ENCODE results near the gene PRF1. TPM values are rescaled to one million over a fixed set of nuclear protein-coding genes. Genes with fewer than 3 reads are reported as not detected.

The PRF1 gene
- total and polyA plus RNA-seq, 7 donors, result 0.16 to 5.0 (median 1.5) TPM; not detected in 1

DNA sequence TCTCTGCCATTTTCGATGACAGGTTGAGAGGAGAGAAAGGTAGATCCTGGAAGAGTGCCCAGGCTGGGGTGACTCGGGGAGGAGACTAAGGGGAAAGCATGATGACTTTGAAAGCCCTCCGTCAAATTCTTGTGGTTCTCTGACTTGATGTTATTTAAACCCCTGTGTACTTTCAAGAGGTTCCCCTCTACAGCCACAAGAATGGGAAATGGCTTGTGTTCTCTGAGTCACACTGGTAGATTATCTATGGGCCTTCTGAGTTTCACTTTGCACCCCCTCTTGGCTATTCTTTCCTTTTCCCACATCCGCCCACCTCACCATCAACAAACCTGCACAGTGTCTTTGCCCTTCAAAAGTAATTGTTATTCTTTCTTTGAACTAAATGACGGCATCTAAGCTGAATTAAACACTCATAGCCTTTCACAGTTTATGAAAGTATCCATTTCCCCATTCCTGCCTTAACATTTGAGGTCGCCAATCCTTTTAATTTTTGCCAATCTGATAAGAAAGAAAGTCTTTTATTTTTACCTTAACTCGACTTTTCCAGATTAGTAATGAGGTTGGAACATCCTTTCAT, 24.1 kb downstream of the PRF1 start:
- no peaks in the 10 kb centered on the region for H3K27me3 ChIP-seq
- H3K27ac ChIP-seq, result no peak overlapping the region
- no peak overlapping the region for H3K4me3 ChIP-seq
- TF ChIP-seq EP300 (IDR thresholded peaks at IDR 0.05) (no peak), POLR2AphosphoS5 (IDR thresholded peaks at IDR 0.05) (no peak), POLR2A (IDR thresholded peaks at IDR 0.05) (no peak)
- TF ChIP-seq, protein P1, sequence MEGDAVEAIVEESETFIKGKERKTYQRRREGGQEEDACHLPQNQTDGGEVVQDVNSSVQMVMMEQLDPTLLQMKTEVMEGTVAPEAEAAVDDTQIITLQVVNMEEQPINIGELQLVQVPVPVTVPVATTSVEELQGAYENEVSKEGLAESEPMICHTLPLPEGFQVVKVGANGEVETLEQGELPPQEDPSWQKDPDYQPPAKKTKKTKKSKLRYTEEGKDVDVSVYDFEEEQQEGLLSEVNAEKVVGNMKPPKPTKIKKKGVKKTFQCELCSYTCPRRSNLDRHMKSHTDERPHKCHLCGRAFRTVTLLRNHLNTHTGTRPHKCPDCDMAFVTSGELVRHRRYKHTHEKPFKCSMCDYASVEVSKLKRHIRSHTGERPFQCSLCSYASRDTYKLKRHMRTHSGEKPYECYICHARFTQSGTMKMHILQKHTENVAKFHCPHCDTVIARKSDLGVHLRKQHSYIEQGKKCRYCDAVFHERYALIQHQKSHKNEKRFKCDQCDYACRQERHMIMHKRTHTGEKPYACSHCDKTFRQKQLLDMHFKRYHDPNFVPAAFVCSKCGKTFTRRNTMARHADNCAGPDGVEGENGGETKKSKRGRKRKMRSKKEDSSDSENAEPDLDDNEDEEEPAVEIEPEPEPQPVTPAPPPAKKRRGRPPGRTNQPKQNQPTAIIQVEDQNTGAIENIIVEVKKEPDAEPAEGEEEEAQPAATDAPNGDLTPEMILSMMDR (IDR thresholded peaks at IDR 0.05), result no peak
- DNase-seq, result peak; percentile 15
- intact Hi-C loops (cut with DNase I), result no loop called here
- peaks cover 0 to 17% (median 11%) of the 10 kb centered on the region in 4 donors for H3K4me1 ChIP-seq
- H3K9me3 ChIP-seq, result no peaks in the 10 kb centered on the region
- no peaks in the 10 kb centered on the region for H3K36me3 ChIP-seq
- WGBS, 2 donors, result 52 to 65% methylated on average over 7 of the region's 7 CpGs

DNA sequence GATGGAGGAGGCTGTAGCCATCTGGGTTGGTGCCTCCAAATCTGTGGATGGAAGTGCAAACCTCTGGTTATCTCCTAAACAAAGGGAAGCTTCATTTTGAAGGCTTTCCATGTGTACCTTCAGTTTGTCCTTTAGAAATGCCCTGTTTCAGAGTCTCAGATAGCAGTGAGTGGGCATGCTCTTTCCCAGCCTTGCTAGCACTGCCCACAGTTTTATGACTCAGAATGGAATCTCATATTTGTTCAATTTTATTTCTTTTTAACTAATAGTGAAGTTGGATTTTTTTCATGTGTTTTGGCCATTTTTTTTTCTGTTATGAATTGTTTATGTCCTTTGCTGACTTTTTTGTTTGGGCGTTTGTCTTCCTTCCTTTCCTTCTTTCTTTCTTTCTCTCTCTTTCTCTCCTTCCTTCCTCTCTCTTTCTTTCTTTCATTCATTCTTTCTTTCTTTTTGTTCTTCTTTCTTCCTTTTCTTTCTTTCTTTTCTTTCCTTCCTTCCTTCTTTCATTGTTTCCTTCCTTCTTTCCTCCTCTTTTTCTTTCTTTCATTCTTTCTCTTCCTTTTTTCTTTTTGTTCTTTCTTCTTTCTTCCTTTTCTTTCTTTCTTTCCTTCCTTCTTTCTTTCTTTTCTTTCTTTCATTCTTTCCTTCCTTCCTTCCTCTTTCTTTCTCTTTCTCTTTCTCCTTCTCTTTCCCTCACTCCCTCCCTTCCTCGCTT, 25.6 kb downstream of the PRF1 start:
- no peaks in the 10 kb centered on the region for H3K27me3 ChIP-seq
- H3K4me1 ChIP-seq, result peaks cover 0 to 17% (median 11%) of the 10 kb centered on the region in 4 donors
- intact Hi-C loops (cut with DNase I), result no loop called here

DNA sequence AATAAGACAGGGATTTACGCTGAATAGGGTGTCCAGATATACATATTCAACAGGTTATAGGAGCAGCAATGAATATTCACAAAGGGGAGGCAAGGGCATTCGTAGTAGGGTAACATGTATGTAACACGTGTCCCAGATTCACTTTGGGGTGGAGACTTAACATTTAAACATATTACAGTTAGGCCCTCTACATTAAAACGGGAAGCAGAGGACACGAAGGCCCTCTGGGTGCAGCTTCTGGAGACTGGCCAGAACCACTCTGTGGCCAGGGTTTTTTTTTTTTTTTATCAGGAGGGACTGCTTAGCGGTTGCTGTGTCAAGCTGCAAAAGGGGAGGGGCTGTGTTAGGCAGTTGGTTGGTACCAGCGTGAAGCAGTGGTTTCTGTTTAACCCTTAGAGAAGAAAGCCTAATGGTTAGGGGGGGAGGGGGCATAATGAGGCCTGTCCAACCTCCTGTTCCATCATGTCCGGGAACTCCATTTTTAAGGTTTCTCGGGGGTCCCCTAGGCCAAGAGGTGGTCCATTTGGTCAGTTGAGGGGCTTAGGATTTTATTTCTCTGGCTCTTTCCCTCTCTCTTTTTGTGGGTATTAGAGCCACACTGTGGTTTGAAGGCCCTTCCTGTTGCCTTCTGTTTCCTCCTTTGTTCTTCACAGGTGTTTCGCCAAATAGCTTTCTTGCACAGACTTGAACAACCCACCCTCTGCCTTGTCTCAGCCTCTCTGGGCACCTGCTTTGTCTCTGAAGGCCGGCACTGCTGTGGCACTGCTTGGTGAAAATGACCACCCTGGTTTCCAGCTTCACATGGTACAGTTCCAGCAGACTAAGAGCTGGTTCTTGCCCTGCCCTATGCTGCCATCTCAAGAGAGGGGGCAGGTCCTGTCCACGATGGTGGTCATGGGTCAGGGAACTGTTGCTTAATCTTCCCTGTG, 26.4 kb downstream of the PRF1 start:
- H3K36me3 ChIP-seq, result peaks cover 0 to 6% (median 0%) of the 10 kb centered on the region in 4 donors
- H3K4me1 ChIP-seq, result peaks cover 0 to 17% (median 11%) of the 10 kb centered on the region in 4 donors
- no peak overlapping the region for H3K27ac ChIP-seq
- no peaks in the 10 kb centered on the region for H3K9me3 ChIP-seq
- DNase-seq, result peak; percentile 67
- no peaks in the 10 kb centered on the region for H3K27me3 ChIP-seq
- intact Hi-C loops (cut with DNase I), result no loop called here
- TF ChIP-seq, protein P1 (IDR thresholded peaks at IDR 0.05), result no peak
- TF ChIP-seq POLR2AphosphoS5 (IDR thresholded peaks at IDR 0.05), result peak in 1 of 4 donors; percentile 10
- TF ChIP-seq EP300 (IDR thresholded peaks at IDR 0.05), result no peak
- no peak for TF ChIP-seq POLR2A (IDR thresholded peaks at IDR 0.05)
- H3K4me3 ChIP-seq, result no peak overlapping the region
- 32 to 40% methylated on average over 12 of the region's 12 CpGs for WGBS, 2 donors

More for the DNA sequence above, 25.6 kb downstream of the PRF1 start:
- no peak overlapping the region for H3K4me3 ChIP-seq
- TF ChIP-seq POLR2AphosphoS5 (IDR thresholded peaks at IDR 0.05) (no peak), POLR2A (IDR thresholded peaks at IDR 0.05) (no peak), EP300 (IDR thresholded peaks at IDR 0.05) (no peak)
- TF ChIP-seq, protein P1 (IDR thresholded peaks at IDR 0.05), result no peak
- H3K36me3 ChIP-seq, result peaks cover 0 to 4% (median 0%) of the 10 kb centered on the region in 4 donors
- DNase-seq, result no peak
- 72 to 81% methylated on average over 2 of the region's 2 CpGs for WGBS, 2 donors
- no peak overlapping the region for H3K27ac ChIP-seq
- H3K9me3 ChIP-seq, result no peaks in the 10 kb centered on the region

DNA sequence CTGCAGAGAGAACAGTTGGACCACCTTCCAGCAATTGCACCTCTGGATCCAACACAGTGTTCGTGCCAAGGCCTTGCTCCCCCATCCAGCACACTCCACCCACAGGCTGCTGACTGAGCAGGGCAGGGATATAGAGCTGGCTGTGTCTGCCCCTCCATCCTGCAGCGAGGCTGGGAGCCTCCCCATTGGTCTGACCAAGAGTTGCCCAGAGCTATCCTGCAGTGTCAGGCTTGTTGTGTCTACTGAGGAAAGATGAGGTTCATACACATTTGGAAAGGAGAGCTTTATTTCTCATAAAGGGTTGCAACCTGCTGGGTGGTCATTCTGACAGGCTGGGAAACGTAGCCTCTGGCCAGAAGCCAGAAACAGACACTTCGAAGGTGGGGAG, 27.1 kb downstream of the PRF1 start:
- Histone ChIP-seq H3K27ac (no peak overlapping the region), H3K27me3 (no peaks in the 10 kb centered on the region), H3K4me3 (no peak overlapping the region), H3K4me1 (peaks cover 0 to 17% (median 11%) of the 10 kb centered on the region in 4 donors), H3K9me3 (no peaks in the 10 kb centered on the region), H3K36me3 (peaks cover 0 to 11% (median 0%) of the 10 kb centered on the region in 4 donors)
- intact Hi-C loops (cut with DNase I), result no loop called here
- 44 to 57% methylated on average over 4 of the region's 4 CpGs for WGBS, 2 donors
- TF ChIP-seq POLR2A (IDR thresholded peaks at IDR 0.05), result no peak
- peak in 1 of 4 donors; percentile 12 for TF ChIP-seq POLR2AphosphoS5 (IDR thresholded peaks at IDR 0.05)
- peak; percentile 61 for DNase-seq
